GM12891 (cell line): ENCODE data around the gene SLC17A5.
"Not testable (repeated sequence)": the region's sequence is repeated elsewhere in the genome, so short reads cannot be mapped to it uniquely, and the experiment has no call there.

ENCODE experiments used
- POLR2A ChIP-seq: IDR thresholded peaks from 2 replicates; pipeline ENCODE4 v1.6.1; 2011; ENCODE audit warnings: low read depth, low read length, control low read depth
- POLR2AphosphoS5 ChIP-seq: IDR thresholded peaks from 2 replicates; pipeline ENCODE4 v1.6.1; 2011; ENCODE audit warnings: low read depth, low read length, control low read depth
- SPI1 ChIP-seq: IDR thresholded peaks from 2 replicates; pipeline ENCODE4 v1.6.1; 2011; ENCODE audit warnings: low read depth, low read length, control low read depth
- TAF1 ChIP-seq: IDR thresholded peaks from 2 replicates; pipeline ENCODE4 v1.6.1; 2011; ENCODE audit warnings: low read depth, low read length, control low read depth

- not testable (repeated sequence) for TF ChIP-seq SPI1, POLR2A, TAF1, POLR2AphosphoS5
These were observed 26.1 kb upstream of the SLC17A5 start for GRCh38 chr6:73679846-73680245.
